ENCODE results near the gene OPCML.

Gene OPCML

GRCh38 chr11:133479209-133479608 is 53.1 kb downstream of the OPCML start:
- Histone ChIP-seq H3K18ac (ENCODE audit: low read length) (no peak overlapping the region), H3K27me3 (ENCODE audit: control insufficient read depth in 3 of 3, insufficient read depth in 3 of 3, low read depth in 1 of 3, low read length in 3 of 3) (no peaks in the 10 kb centered on the region), H2BK120ac (ENCODE audit: low read depth, low read length) (no peak overlapping the region), H3K4me2 (ENCODE audit: insufficient read depth, low read length, poor library complexity, severe bottlenecking) (no peak overlapping the region), H2BK15ac (ENCODE audit: low read length) (no peak overlapping the region), H2AFZ (ENCODE audit: low read length) (no peak overlapping the region), H3K23ac (ENCODE audit: low read depth, low read length, poor library complexity) (no peak overlapping the region), H4K8ac (ENCODE audit: low read depth, low read length) (no peak overlapping the region), H3K79me1 (ENCODE audit: low read depth, low read length) (no peaks in the 10 kb centered on the region), H2BK12ac (ENCODE audit: low read length) (no peak overlapping the region), H3K4me3 (ENCODE audit: low read length in 2 of 2) (no peak overlapping the region), H3K9ac (ENCODE audit: low read depth, low read length, poor library complexity) (no peak overlapping the region), H4K91ac (ENCODE audit: low read depth, low read length, poor library complexity) (no peak overlapping the region), H3K36me3 (replicated peaks in 1 of 2; ENCODE audit: control insufficient read depth in 2 of 2, insufficient read depth in 2 of 2, low read length in 2 of 2) (no peaks in the 10 kb centered on the region), H2BK5ac (ENCODE audit: low read length) (no peak overlapping the region), H3K4ac (ENCODE audit: low read length) (no peak overlapping the region), H3K14ac (ENCODE audit: low read length) (no peak overlapping the region), H3K9me3 (replicated peaks in 1 of 2; ENCODE audit: control insufficient read depth in 2 of 2, insufficient read depth in 1 of 2, low read depth in 1 of 2, low read length in 2 of 2) (no peaks in the 10 kb centered on the region), H3K27ac (replicated peaks; ENCODE audit: low read length) (no peak overlapping the region), H3K4me1 (ENCODE audit: control insufficient read depth in 2 of 2, insufficient read depth in 1 of 2, low read depth in 1 of 2, low read length in 2 of 2) (peaks cover 0 to 4% of the 10 kb centered on the region in 2 donors), H2AK5ac (ENCODE audit: low read depth, low read length) (no peak overlapping the region)
- WGBS, 2 donors (ENCODE audit: extremely low coverage in 2 of 2, insufficient read length in 2 of 2, insufficient replicate concordance in 1 of 2), result no CpG with 5 or more reads among the region's 2 CpGs
- no peak for DNase-seq (ENCODE audit: low spot score)

- H3K9me3 ChIP-seq (replicated peaks in 1 of 2; ENCODE audit: control insufficient read depth in 2 of 2, insufficient read depth in 1 of 2, low read depth in 1 of 2, low read length in 2 of 2), result no peaks in the 10 kb centered on the region
- H2AFZ ChIP-seq (ENCODE audit: low read length), result no peak overlapping the region
- H3K9ac ChIP-seq (ENCODE audit: low read depth, low read length, poor library complexity), result no peak overlapping the region
- H3K27me3 ChIP-seq (ENCODE audit: control insufficient read depth in 3 of 3, insufficient read depth in 3 of 3, low read depth in 1 of 3, low read length in 3 of 3), result no peaks in the 10 kb centered on the region
- H3K4me1 ChIP-seq (ENCODE audit: control insufficient read depth in 2 of 2, insufficient read depth in 1 of 2, low read depth in 1 of 2, low read length in 2 of 2), result peaks cover 2 to 4% of the 10 kb centered on the region in 2 donors
- H2BK12ac ChIP-seq (ENCODE audit: low read length), result no peak overlapping the region
- H3K4me3 ChIP-seq (ENCODE audit: low read length in 2 of 2), result no peak overlapping the region
- no peak overlapping the region for H2BK15ac ChIP-seq (ENCODE audit: low read length)
- WGBS, 2 donors (ENCODE audit: extremely low coverage in 2 of 2, insufficient read length in 2 of 2, insufficient replicate concordance in 1 of 2), result no CpG with 5 or more reads among the region's 4 CpGs
- H2AK5ac ChIP-seq (ENCODE audit: low read depth, low read length), result no peak overlapping the region
- no peak overlapping the region for H4K8ac ChIP-seq (ENCODE audit: low read depth, low read length)
- no peak overlapping the region for H3K14ac ChIP-seq (ENCODE audit: low read length)
- H2BK5ac ChIP-seq (ENCODE audit: low read length), result no peak overlapping the region
- no peaks in the 10 kb centered on the region for H3K36me3 ChIP-seq (replicated peaks in 1 of 2; ENCODE audit: control insufficient read depth in 2 of 2, insufficient read depth in 2 of 2, low read length in 2 of 2)
- DNase-seq (ENCODE audit: low spot score), result no peak
- no peak overlapping the region for H3K27ac ChIP-seq (replicated peaks; ENCODE audit: low read length)
- H2BK120ac ChIP-seq (ENCODE audit: low read depth, low read length), result no peak overlapping the region
- no peak overlapping the region for H3K4me2 ChIP-seq (ENCODE audit: insufficient read depth, low read length, poor library complexity, severe bottlenecking)
- no peak overlapping the region for H3K4ac ChIP-seq (ENCODE audit: low read length)
- H3K23ac ChIP-seq (ENCODE audit: low read depth, low read length, poor library complexity), result no peak overlapping the region
- no peak overlapping the region for H3K18ac ChIP-seq (ENCODE audit: low read length)
- H3K79me1 ChIP-seq (ENCODE audit: low read depth, low read length), result no peaks in the 10 kb centered on the region
- no peak overlapping the region for H4K91ac ChIP-seq (ENCODE audit: low read depth, low read length, poor library complexity)
These were observed 55.1 kb downstream of the OPCML start for GRCh38 chr11:133477251-133477625.

GRCh38 chr11:133476570-133477250 is 55.6 kb downstream of the OPCML start:
- Histone ChIP-seq H3K23ac (ENCODE audit: low read depth, low read length, poor library complexity) (no peak overlapping the region), H3K4me3 (ENCODE audit: low read length in 2 of 2) (no peak overlapping the region), H2BK15ac (ENCODE audit: low read length) (no peak overlapping the region)

GRCh38 chr11:133474461-133474860 is 57.8 kb downstream of the OPCML start:
- Histone ChIP-seq H4K91ac (ENCODE audit: low read depth, low read length, poor library complexity) (no peak overlapping the region), H3K4me1 (ENCODE audit: control insufficient read depth in 2 of 2, insufficient read depth in 1 of 2, low read depth in 1 of 2, low read length in 2 of 2) (peaks cover 9% of the 10 kb centered on the region in 2 donors), H3K27ac (replicated peaks; ENCODE audit: low read length) (no peak overlapping the region), H2AK5ac (ENCODE audit: low read depth, low read length) (no peak overlapping the region), H2BK5ac (ENCODE audit: low read length) (no peak overlapping the region), H3K4me3 (ENCODE audit: low read length in 2 of 2) (no peak overlapping the region), H3K27me3 (ENCODE audit: control insufficient read depth in 3 of 3, insufficient read depth in 3 of 3, low read depth in 1 of 3, low read length in 3 of 3) (no peaks in the 10 kb centered on the region), H3K9me3 (replicated peaks in 1 of 2; ENCODE audit: control insufficient read depth in 2 of 2, insufficient read depth in 1 of 2, low read depth in 1 of 2, low read length in 2 of 2) (no peaks in the 10 kb centered on the region), H3K14ac (ENCODE audit: low read length) (no peak overlapping the region), H4K8ac (ENCODE audit: low read depth, low read length) (no peak overlapping the region), H3K79me1 (ENCODE audit: low read depth, low read length) (no peaks in the 10 kb centered on the region), H2AFZ (ENCODE audit: low read length) (no peak overlapping the region), H3K9ac (ENCODE audit: low read depth, low read length, poor library complexity) (no peak overlapping the region), H2BK15ac (ENCODE audit: low read length) (no peak overlapping the region), H3K23ac (ENCODE audit: low read depth, low read length, poor library complexity) (no peak overlapping the region), H2BK120ac (ENCODE audit: low read depth, low read length) (no peak overlapping the region), H3K18ac (ENCODE audit: low read length) (no peak overlapping the region), H3K4me2 (ENCODE audit: insufficient read depth, low read length, poor library complexity, severe bottlenecking) (no peak overlapping the region), H3K4ac (ENCODE audit: low read length) (no peak overlapping the region), H2BK12ac (ENCODE audit: low read length) (no peak overlapping the region), H3K36me3 (replicated peaks in 1 of 2; ENCODE audit: control insufficient read depth in 2 of 2, insufficient read depth in 2 of 2, low read length in 2 of 2) (no peaks in the 10 kb centered on the region)
- no CpG with 5 or more reads among the region's 6 CpGs for WGBS, 2 donors (ENCODE audit: extremely low coverage in 2 of 2, insufficient read length in 2 of 2, insufficient replicate concordance in 1 of 2)
- no peak for DNase-seq (ENCODE audit: low spot score)

More at GRCh38 chr11:133476570-133477250, 55.6 kb downstream of the OPCML start:
- Histone ChIP-seq H3K14ac (ENCODE audit: low read length) (no peak overlapping the region), H2BK12ac (ENCODE audit: low read length) (no peak overlapping the region), H3K4me2 (ENCODE audit: insufficient read depth, low read length, poor library complexity, severe bottlenecking) (no peak overlapping the region), H4K8ac (ENCODE audit: low read depth, low read length) (no peak overlapping the region), H3K27me3 (ENCODE audit: control insufficient read depth in 3 of 3, insufficient read depth in 3 of 3, low read depth in 1 of 3, low read length in 3 of 3) (no peaks in the 10 kb centered on the region), H3K9ac (ENCODE audit: low read depth, low read length, poor library complexity) (no peak overlapping the region), H2BK5ac (ENCODE audit: low read length) (no peak overlapping the region), H3K9me3 (replicated peaks in 1 of 2; ENCODE audit: control insufficient read depth in 2 of 2, insufficient read depth in 1 of 2, low read depth in 1 of 2, low read length in 2 of 2) (no peaks in the 10 kb centered on the region), H3K4me1 (ENCODE audit: control insufficient read depth in 2 of 2, insufficient read depth in 1 of 2, low read depth in 1 of 2, low read length in 2 of 2) (peaks cover 3 to 4% of the 10 kb centered on the region in 2 donors), H3K18ac (ENCODE audit: low read length) (no peak overlapping the region), H3K36me3 (replicated peaks in 1 of 2; ENCODE audit: control insufficient read depth in 2 of 2, insufficient read depth in 2 of 2, low read length in 2 of 2) (no peaks in the 10 kb centered on the region), H2AK5ac (ENCODE audit: low read depth, low read length) (no peak overlapping the region), H3K4ac (ENCODE audit: low read length) (no peak overlapping the region), H3K79me1 (ENCODE audit: low read depth, low read length) (no peaks in the 10 kb centered on the region), H2AFZ (ENCODE audit: low read length) (no peak overlapping the region), H2BK120ac (ENCODE audit: low read depth, low read length) (no peak overlapping the region), H4K91ac (ENCODE audit: low read depth, low read length, poor library complexity) (no peak overlapping the region), H3K27ac (replicated peaks; ENCODE audit: low read length) (no peak overlapping the region)
- no peak for DNase-seq (ENCODE audit: low spot score)
- whole genome bisulfite sequencing, 2 donors (ENCODE audit: extremely low coverage in 2 of 2, insufficient read length in 2 of 2, insufficient replicate concordance in 1 of 2), result no CpG with 5 or more reads among the region's 11 CpGs
